T-helper 1 cell treated with Interleukin-12 subunit alpha and Interleukin-12 subunit beta and Interleukin-4 antibody, amounts not matched to agents 30 μg/mL and 1 μg/mL, for 36 hours (primary cell): ENCODE data around the gene NR2C1.
"Not testable (repeated sequence)": the region's sequence is repeated elsewhere in the genome, so short reads cannot be mapped to it uniquely, and the experiment has no call there.

Experiments used
- H3K27ac Mint-ChIP-seq: one replicate; pipeline ENCODE4 v1.8.0; 2021; ENCODE audit warnings: mild to moderate bottlenecking, mixed read lengths
- H3K27me3 Mint-ChIP-seq: one replicate; pipeline ENCODE4 v1.8.0; 2021; ENCODE audit warnings: low read depth, mixed read lengths
- H3K36me3 Mint-ChIP-seq: one replicate; pipeline ENCODE4 v1.8.0; 2021; ENCODE audit warnings: low read depth, mixed read lengths
- H3K4me1 Mint-ChIP-seq: one replicate; pipeline ENCODE4 v1.8.0; 2021; ENCODE audit warnings: low read depth, mixed read lengths
- H3K4me3 Mint-ChIP-seq: one replicate; pipeline ENCODE4 v1.8.0; 2021; ENCODE audit warnings: mild to moderate bottlenecking, moderate library complexity, mixed read lengths
- H3K9me3 Mint-ChIP-seq: one replicate; pipeline ENCODE4 v1.8.0; 2021; ENCODE audit warnings: mixed read lengths

Gene NR2C1

GRCh38 chr12:95003921-95004272 lies 69.5 kb downstream of the NR2C1 start:
- peak overlapping the region; percentile 94 for H3K4me3 Mint-ChIP-seq
- H3K27me3 Mint-ChIP-seq = no peaks in the 10 kb centered on the region
- peaks cover 31% of the 10 kb centered on the region for H3K4me1 Mint-ChIP-seq
- H3K9me3 Mint-ChIP-seq = peaks cover 22% of the 10 kb centered on the region
- peak overlapping the region; percentile 91 for H3K27ac Mint-ChIP-seq
- peaks cover 20% of the 10 kb centered on the region for H3K36me3 Mint-ChIP-seq

GRCh38 chr12:95003213-95003920 lies 70.1 kb downstream of the NR2C1 start, which contains the start of gene NDUFA12:
Gene NDUFA12, minus strand, starts transcription at chr12:95003697. Its CDS starts 17 bp downstream, at chr12:95003680.
- Mint-ChIP-seq H3K36me3 (peaks cover 24% of the 10 kb centered on the region), H3K27ac (peak within 1 kb of the TSS; percentile 91), H3K4me1 (peaks cover 34% of the 10 kb centered on the region), H3K4me3 (peak within 1 kb of the TSS; percentile 94), H3K27me3 (no peaks in the 10 kb centered on the region), H3K9me3 (peaks cover 22% of the 10 kb centered on the region)

- Mint-ChIP-seq H3K4me1 (peaks cover 37% of the 10 kb centered on the region), H3K36me3 (peaks cover 24% of the 10 kb centered on the region), H3K27ac (peak overlapping the region; percentile 91), H3K9me3 (peaks cover 22% of the 10 kb centered on the region), H3K27me3 (no peaks in the 10 kb centered on the region), H3K4me3 (peak overlapping the region; percentile 94)
These were observed 70.7 kb downstream of the NR2C1 start for GRCh38 chr12:95002754-95003153.

- H3K27ac Mint-ChIP-seq = no peak overlapping the region
- no peak overlapping the region for H3K4me3 Mint-ChIP-seq
- H3K27me3 Mint-ChIP-seq = no peaks in the 10 kb centered on the region
- H3K9me3 Mint-ChIP-seq = no peaks in the 10 kb centered on the region
- H3K4me1 Mint-ChIP-seq = peaks cover 26% of the 10 kb centered on the region
- peaks cover 17% of the 10 kb centered on the region for H3K36me3 Mint-ChIP-seq
These were observed 75.1 kb downstream of the NR2C1 start for GRCh38 chr12:94998326-94998725.

- Mint-ChIP-seq H3K27me3 (no peaks in the 10 kb centered on the region), H3K27ac (no peak overlapping the region), H3K4me1 (peaks cover 24% of the 10 kb centered on the region), H3K9me3 (no peaks in the 10 kb centered on the region), H3K4me3 (no peak overlapping the region), H3K36me3 (peaks cover 17% of the 10 kb centered on the region)
These were observed 75.7 kb downstream of the NR2C1 start for GRCh38 chr12:94997726-94998125.

GRCh38 chr12:94997061-94997460 lies 76.4 kb downstream of the NR2C1 start:
- Mint-ChIP-seq H3K27me3 (no peaks in the 10 kb centered on the region), H3K4me1 (peaks cover 21% of the 10 kb centered on the region), H3K9me3 (no peaks in the 10 kb centered on the region), H3K36me3 (peaks cover 22% of the 10 kb centered on the region), H3K4me3 (no peak overlapping the region), H3K27ac (no peak overlapping the region)

- Mint-ChIP-seq H3K4me1 (peaks cover 15% of the 10 kb centered on the region), H3K27me3 (no peaks in the 10 kb centered on the region), H3K27ac (no peak overlapping the region), H3K36me3 (peaks cover 19% of the 10 kb centered on the region), H3K9me3 (no peaks in the 10 kb centered on the region), H3K4me3 (no peak overlapping the region)
These were observed 79.1 kb downstream of the NR2C1 start for GRCh38 chr12:94994312-94994711.

- not testable (repeated sequence) for H3K27ac Mint-ChIP-seq, H3K4me3 Mint-ChIP-seq, H3K27me3 Mint-ChIP-seq, H3K9me3 Mint-ChIP-seq
- peaks cover 14% of the 10 kb centered on the region for H3K4me1 Mint-ChIP-seq
- H3K36me3 Mint-ChIP-seq = peaks cover 20% of the 10 kb centered on the region
These were observed 79.6 kb downstream of the NR2C1 start for GRCh38 chr12:94993855-94994254.

GRCh38 chr12:94990222-94990621 lies 83.2 kb downstream of the NR2C1 start:
- Mint-ChIP-seq H3K27ac (no peak overlapping the region), H3K4me1 (peaks cover 29% of the 10 kb centered on the region), H3K4me3 (no peak overlapping the region), H3K27me3 (no peaks in the 10 kb centered on the region), H3K36me3 (peaks cover 25% of the 10 kb centered on the region), H3K9me3 (no peaks in the 10 kb centered on the region)

- Mint-ChIP-seq H3K27ac (peak overlapping the region; percentile 81), H3K9me3 (no peaks in the 10 kb centered on the region), H3K36me3 (peaks cover 27% of the 10 kb centered on the region), H3K27me3 (no peaks in the 10 kb centered on the region), H3K4me3 (peak overlapping the region; percentile 38), H3K4me1 (peaks cover 34% of the 10 kb centered on the region)
These were observed 84.9 kb downstream of the NR2C1 start for GRCh38 chr12:94988471-94988870.

GRCh38 chr12:94987801-94988200 lies 85.6 kb downstream of the NR2C1 start:
- H3K4me1 Mint-ChIP-seq = peaks cover 36% of the 10 kb centered on the region
- H3K9me3 Mint-ChIP-seq = no peaks in the 10 kb centered on the region
- H3K27ac Mint-ChIP-seq = peak overlapping the region; percentile 81
- H3K27me3 Mint-ChIP-seq = no peaks in the 10 kb centered on the region
- H3K36me3 Mint-ChIP-seq = peaks cover 27% of the 10 kb centered on the region
- H3K4me3 Mint-ChIP-seq = peak overlapping the region; percentile 33

- Mint-ChIP-seq H3K27me3 (no peaks in the 10 kb centered on the region), H3K4me1 (peaks cover 38% of the 10 kb centered on the region), H3K36me3 (peaks cover 21% of the 10 kb centered on the region), H3K4me3 (no peak overlapping the region), H3K27ac (peak overlapping the region; percentile 81), H3K9me3 (no peaks in the 10 kb centered on the region)
These were observed 86.2 kb downstream of the NR2C1 start for GRCh38 chr12:94987076-94987669.

- not testable (repeated sequence) for H3K27me3 Mint-ChIP-seq, H3K4me3 Mint-ChIP-seq, H3K27ac Mint-ChIP-seq, H3K9me3 Mint-ChIP-seq
- Mint-ChIP-seq H3K36me3 (peaks cover 20% of the 10 kb centered on the region), H3K4me1 (peaks cover 41% of the 10 kb centered on the region)
These were observed 88.3 kb downstream of the NR2C1 start for GRCh38 chr12:94985099-94985498.

- peaks cover 30% of the 10 kb centered on the region for H3K4me1 Mint-ChIP-seq
- H3K27me3 Mint-ChIP-seq = no peaks in the 10 kb centered on the region
- no peak overlapping the region for H3K4me3 Mint-ChIP-seq
- H3K27ac Mint-ChIP-seq = no peak overlapping the region
- no peaks in the 10 kb centered on the region for H3K9me3 Mint-ChIP-seq
- H3K36me3 Mint-ChIP-seq = peaks cover 14% of the 10 kb centered on the region
These were observed 90.1 kb downstream of the NR2C1 start for GRCh38 chr12:94983321-94983720.

GRCh38 chr12:94982456-94982855 lies 91.0 kb downstream of the NR2C1 start:
- H3K4me3 Mint-ChIP-seq = no peak overlapping the region
- no peaks in the 10 kb centered on the region for H3K27me3 Mint-ChIP-seq
- no peak overlapping the region for H3K27ac Mint-ChIP-seq
- H3K9me3 Mint-ChIP-seq = no peaks in the 10 kb centered on the region
- peaks cover 25% of the 10 kb centered on the region for H3K4me1 Mint-ChIP-seq
- peaks cover 9% of the 10 kb centered on the region for H3K36me3 Mint-ChIP-seq
